Adrenal gland (tissue), 12 donors: ENCODE measurements around the gene RABGAP1L. TPM values are rescaled to one million over a fixed set of nuclear protein-coding genes. Genes with fewer than 3 reads are reported as not detected.

Experiments used
- DNase-seq, 7 donors: peaks; one replicate each; pipeline ENCODE4 v3.0.0-alpha.2; 2019 to 2020
- H3K27ac ChIP-seq, 5 donors: fragments of 200-600 bp; sonication (generic) in 4 of 5; 1 replicate in 3 of 5; 2 replicates in 2 of 5; pipeline versions ENCODE4 v1.5.1 to v1.8.0; 2016 to 2020; ENCODE audit warnings: mild to moderate bottlenecking in 1 of 5
- H3K27me3 ChIP-seq: fragments of 200-600 bp; 2 replicates; pipeline ENCODE4 v1.8.0; 2021
- H3K36me3 ChIP-seq, 2 donors: fragments of 200-600 bp; replicated peaks in 1 of 2; 1 replicate in 1 of 2; 2 replicates in 1 of 2; pipeline versions ENCODE4 v1.5.1 to v1.8.0; 2018 to 2022
- H3K4me1 ChIP-seq, 2 donors: fragments of 200-600 bp; replicated peaks in 1 of 2; 1 replicate in 1 of 2; 2 replicates in 1 of 2; pipeline versions ENCODE4 v1.5.1 to v1.8.0; 2018 to 2021
- H3K4me3 ChIP-seq, 4 donors: fragments of 200-600 bp; sonication (generic) in 3 of 4; one replicate each; pipeline ENCODE4 v1.5.1; 2016 to 2018
- H3K9me3 ChIP-seq, 3 donors: fragments of 200-600 bp; sonication (generic) in 1 of 3; replicated peaks in 1 of 3; 1 replicate in 2 of 3; 2 replicates in 1 of 3; pipeline versions ENCODE4 v1.5.1 to v1.8.0; 2016 to 2021
- CTCF ChIP-seq, 6 experiments: fragments of 450-650 bp in 4 of 6; fragments of 200-600 bp in 2 of 6; sonication (generic) in 1 of 6; IDR thresholded peaks; 1 replicate in 5 of 6; 2 replicates in 1 of 6; pipeline versions ENCODE4 v1.5.1 to v1.8.0; 2016 to 2021; ENCODE audit warnings: antibody characterized with exemption in 6 of 6, mild to moderate bottlenecking in 2 of 6, moderate library complexity in 1 of 6
- POLR2A ChIP-seq, 2 donors: fragments of 450-650 bp; IDR thresholded peaks; one replicate each; pipeline ENCODE4 v1.6.1; 2017; ENCODE audit warnings: antibody characterized with exemption in 2 of 2, mild to moderate bottlenecking in 2 of 2, moderate library complexity in 1 of 2
- WGBS, 4 donors: extraction: QIAGEN DNeasy Blood & Tissue Kit in 2 of 4; methylation state at CpG; one replicate each; pipeline versions ENCODE4 v1.1.5 to v1.1.7; 2013 to 2017; 5-methylcytosine and 5-hydroxymethylcytosine counted together
- intact Hi-C, 2 donors: fragments of 100-400 bp; cut with DNase I; formaldehyde crosslinking; loops; one replicate each; pipeline versions ENCODE4 v1.14.1 to v1.15.0; 2022 to 2023
- polyA plus RNA-seq, 3 donors: library from polyadenylated mRNA; stranded (reverse); fragments of 200-250 nt in 2 of 3; fragments of 350-450 nt in 1 of 3; fragmentation: Illumina TruSeq in 1 of 3; extraction: RNeasy Lipid Tissue Mini Kit (QIAGEN cat#74804) in 1 of 3; gene quantifications; one replicate each; pipeline ENCODE4 v1.2.3, GENCODE V29; 2013 to 2014
- total RNA-seq, 9 donors: library from RNA; depleted of rRNA in 4 of 9; stranded (reverse); fragments of >200 nt in 4 of 9; fragments of 120-200 nt in 1 of 9; fragmentation: NEBNext Ultra II Directional in 1 of 9; extraction: Animal tissue kit (Norgen Biotek cat#: 25700) in 1 of 9; gene quantifications; one replicate each; pipeline versions ENCODE4 v1.1.0 to v1.2.4, GENCODE V29; 2013 to 2023
- donor health status: healthy with polysubstance abuse.
- donor health status: Bipolar disorder and iron deficiency.
- donor health status: DM: yes; HTN: yes; CAD: no.
- donor health status: DM: no; HTN: no; CAD: no.
- donor health status: DM: no; HTN: no; CAD: no.
- donor health status: DM: yes; HTN: yes; CAD: no.

Gene RABGAP1L
- total and polyA plus RNA-seq, 12 donors: 10.4 to 29.9 (median 19.7) TPM

- Histone ChIP-seq H3K27ac (no peak overlapping the region), H3K4me1 (peaks cover 0 to 8% of the 10 kb centered on the region in 2 donors), H3K4me3 (no peak overlapping the region), H3K27me3 (no peaks in the 10 kb centered on the region), H3K36me3 (no peaks in the 10 kb centered on the region), H3K9me3 (no peaks in the 10 kb centered on the region)
- WGBS, 4 donors: 90 to 100% (median 98%) methylated on average over 1 of the region's 1 CpG
- DNase-seq: no peak
- intact Hi-C loops: no loop called here
- TF ChIP-seq POLR2A (IDR thresholded peaks at IDR 0.05) (no peak), CTCF (IDR thresholded peaks at IDR 0.05) (no peak)
Observed at GRCh38 chr1:174156437-174156836, 2.9 kb upstream of the RABGAP1L start.

GRCh38 chr1:174157157-174157806 lies 2.0 kb upstream of the RABGAP1L start:
- Histone ChIP-seq H3K27ac (no peak overlapping the region), H3K9me3 (no peaks in the 10 kb centered on the region), H3K27me3 (no peaks in the 10 kb centered on the region), H3K36me3 (no peaks in the 10 kb centered on the region), H3K4me3 (no peak overlapping the region), H3K4me1 (peaks cover 0 to 8% of the 10 kb centered on the region in 2 donors)
- DNase-seq: no peak
- intact Hi-C loops: no loop called here
- TF ChIP-seq CTCF (IDR thresholded peaks at IDR 0.05): no peak
- no peak for TF ChIP-seq POLR2A (IDR thresholded peaks at IDR 0.05)
- WGBS, 4 donors: 75 to 87% (median 84%) methylated on average over 3 of the region's 3 CpGs

DNA sequence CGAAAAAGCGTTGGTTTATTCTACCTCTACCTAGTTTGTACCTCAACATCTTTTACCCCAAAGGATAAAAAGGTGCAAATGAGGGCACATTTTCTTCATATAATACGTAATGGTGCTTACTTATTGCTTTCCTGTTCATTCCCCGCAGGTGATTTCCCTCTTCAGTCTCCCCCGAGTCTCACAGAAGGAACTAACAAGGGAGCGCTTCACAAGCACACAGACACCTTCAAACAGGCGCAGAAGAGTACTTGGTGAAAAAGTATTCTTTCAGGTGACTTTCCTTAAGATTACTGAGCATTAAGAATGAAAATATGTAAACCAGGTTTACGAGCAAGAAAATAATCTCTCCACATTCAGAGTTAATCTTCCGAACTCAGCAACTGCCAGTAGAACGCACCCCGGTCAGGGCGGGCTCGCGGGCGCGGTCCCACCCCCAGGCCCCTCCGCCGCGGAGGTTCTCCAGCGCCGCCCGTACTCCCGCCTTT lies 511 bp upstream of the RABGAP1L start:
- TF ChIP-seq POLR2A (IDR thresholded peaks at IDR 0.05): no peak
- no peak for TF ChIP-seq CTCF (IDR thresholded peaks at IDR 0.05)
- intact Hi-C loops: no loop called here
- no peaks in the 10 kb centered on the region for H3K36me3 ChIP-seq
- 1 to 2% (median 1%) methylated on average over 15 to 23 of the region's 23 CpGs for WGBS, 4 donors
- peak overlapping the region in 2 of 4 donors; percentile 35 to 76 for H3K4me3 ChIP-seq
- no peaks in the 10 kb centered on the region for H3K9me3 ChIP-seq
- H3K27ac ChIP-seq: peak overlapping the region in 3 of 5 donors; percentile 33 to 90 (median 87)
- no peak for DNase-seq
- peaks cover 0 to 8% of the 10 kb centered on the region in 2 donors for H3K4me1 ChIP-seq
- no peaks in the 10 kb centered on the region for H3K27me3 ChIP-seq

DNA sequence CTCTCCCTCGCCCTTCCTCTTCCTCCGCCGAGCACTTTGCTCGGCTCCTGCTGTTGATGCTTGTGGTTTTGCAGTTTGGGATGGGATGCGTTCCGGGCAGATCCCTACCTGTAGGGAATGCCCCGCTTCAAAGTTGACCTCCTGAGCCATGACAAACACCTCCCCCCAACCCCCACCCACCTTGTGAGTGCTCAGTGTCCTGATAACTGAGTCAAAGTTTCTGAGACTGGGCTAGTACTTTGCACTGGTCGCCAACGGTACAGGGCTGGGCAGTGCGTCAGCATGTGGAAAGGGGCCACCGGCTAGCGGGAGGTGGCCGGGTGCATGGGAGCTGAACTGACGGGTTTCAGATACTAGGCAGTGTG lies 771 bp downstream of the RABGAP1L start:
- peak overlapping the region in 4 of 5 donors; percentile 74 to 90 (median 84) for H3K27ac ChIP-seq
- no peaks in the 10 kb centered on the region for H3K27me3 ChIP-seq
- intact Hi-C loops: no loop called here
- H3K4me3 ChIP-seq: peak overlapping the region; percentile 74 to 98 (median 76)
- H3K4me1 ChIP-seq: peaks cover 0 to 8% of the 10 kb centered on the region in 2 donors
- peak; percentile 45 to 72 (median 64) for DNase-seq
- 0 to 2% (median 1%) methylated on average over 9 to 14 of the region's 14 CpGs for WGBS, 4 donors
- H3K9me3 ChIP-seq: no peaks in the 10 kb centered on the region
- H3K36me3 ChIP-seq: no peaks in the 10 kb centered on the region
- TF ChIP-seq POLR2A (IDR thresholded peaks at IDR 0.05): peak in 1 of 2 donors; percentile 50
- no peak for TF ChIP-seq CTCF (IDR thresholded peaks at IDR 0.05)
